ENCODE measurements around the gene SLC25A21.

The SLC25A21 gene

DNA sequence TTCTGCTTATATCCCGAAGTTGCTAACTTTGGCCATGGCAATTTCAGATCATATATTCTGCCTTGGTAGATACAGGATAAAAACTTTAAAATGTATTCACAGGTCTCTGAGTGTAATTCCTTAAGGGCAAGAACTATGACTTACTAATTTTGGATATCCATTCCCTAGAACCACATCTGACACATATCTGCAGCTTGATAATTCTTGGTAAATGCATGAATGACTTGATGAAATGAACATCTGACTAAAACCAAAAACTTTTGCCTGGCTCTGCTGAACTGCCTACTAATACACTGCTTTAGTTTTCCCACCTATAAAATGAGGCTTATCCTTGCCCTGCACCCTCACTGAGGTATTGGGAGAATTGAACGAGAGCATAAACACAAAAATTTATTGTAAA lies 32.2 kb downstream of the SLC25A21 start:
- no peak for DNase-seq

DNA sequence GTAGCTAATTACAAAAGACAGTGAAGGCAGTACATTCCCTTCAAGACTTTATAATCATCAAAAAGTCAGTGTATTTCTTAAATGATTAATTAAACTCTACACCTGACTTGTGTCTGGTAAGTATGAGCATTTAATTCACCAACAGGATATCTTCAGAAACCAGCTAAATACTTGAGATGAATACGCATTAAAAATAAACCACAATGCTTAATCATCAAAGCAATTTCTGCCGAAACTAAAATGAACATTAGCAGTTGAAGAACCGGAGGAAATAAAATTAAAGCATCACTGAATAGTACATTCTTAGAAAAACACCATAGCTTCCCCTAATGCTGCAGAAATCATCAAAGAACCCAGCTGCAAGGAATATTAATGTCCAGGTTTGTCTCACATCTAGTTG lies 32.7 kb downstream of the SLC25A21 start:
- no peak for DNase-seq

DNA sequence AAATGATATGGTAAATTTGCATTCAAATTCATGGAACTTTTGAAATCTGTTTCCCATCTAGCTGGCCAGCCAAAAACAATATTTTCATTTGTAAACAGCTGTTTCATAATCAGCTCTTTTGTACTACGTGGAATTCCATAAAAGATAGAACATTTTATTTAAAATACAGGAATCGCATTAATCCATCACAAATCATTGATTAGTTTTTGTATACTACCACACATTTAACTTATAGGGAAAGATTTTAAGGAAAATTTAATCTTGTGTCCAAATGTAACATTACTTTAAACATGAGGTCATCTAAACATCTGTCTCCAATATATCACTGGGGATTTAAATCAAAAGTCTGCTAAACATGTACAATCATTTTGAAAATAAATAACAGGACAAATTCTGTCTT lies 33.5 kb downstream of the SLC25A21 start:
- DNase-seq = no peak

DNA sequence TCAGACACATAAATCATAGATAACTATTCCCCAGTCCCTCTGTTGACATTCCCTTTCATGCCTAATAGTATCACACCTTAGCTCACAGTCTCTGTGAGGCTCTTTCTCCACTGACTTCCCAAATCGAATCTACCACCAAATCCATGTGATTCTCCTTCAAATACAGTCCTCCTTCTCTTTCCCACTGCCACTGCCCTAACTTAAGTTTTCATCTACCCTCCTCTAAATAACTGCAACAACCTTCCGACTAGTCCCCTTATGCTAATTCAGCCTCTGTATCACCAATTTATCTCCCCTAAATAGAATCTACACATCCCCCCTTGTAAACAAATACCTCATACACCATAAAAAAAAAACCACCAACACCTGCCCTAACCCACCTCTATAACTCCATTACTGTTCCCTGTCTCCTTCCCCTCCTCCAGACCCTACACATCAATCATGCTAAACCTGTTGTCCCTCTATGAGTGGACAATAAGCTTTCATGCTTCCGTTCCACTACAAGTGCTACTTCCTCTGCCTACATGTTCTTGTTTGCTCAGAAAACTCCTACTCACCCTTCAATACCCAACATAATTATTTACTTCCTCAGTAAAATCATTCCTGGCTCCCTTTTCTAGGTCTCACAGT lies 39.0 kb downstream of the SLC25A21 start:
- no peak for DNase-seq

DNA sequence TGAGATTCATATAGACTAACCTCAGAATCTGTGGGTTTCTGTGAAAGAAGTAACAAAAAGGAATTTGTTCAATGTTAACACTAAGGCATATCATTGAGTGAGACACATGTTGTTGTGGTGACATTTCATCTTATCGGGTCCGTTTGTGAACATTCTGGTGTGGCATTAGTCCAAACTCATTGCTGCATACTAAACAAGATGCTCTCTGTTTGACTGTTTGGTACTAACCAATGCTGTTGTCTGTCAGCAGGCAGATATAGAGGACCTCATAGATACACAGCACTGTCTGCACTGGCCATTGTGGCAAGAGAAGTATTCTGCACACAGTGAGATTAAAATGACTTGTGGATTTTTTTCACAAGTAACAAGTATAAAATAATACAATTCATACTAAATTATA lies 41.2 kb downstream of the SLC25A21 start:
- DNase-seq = no peak

DNA sequence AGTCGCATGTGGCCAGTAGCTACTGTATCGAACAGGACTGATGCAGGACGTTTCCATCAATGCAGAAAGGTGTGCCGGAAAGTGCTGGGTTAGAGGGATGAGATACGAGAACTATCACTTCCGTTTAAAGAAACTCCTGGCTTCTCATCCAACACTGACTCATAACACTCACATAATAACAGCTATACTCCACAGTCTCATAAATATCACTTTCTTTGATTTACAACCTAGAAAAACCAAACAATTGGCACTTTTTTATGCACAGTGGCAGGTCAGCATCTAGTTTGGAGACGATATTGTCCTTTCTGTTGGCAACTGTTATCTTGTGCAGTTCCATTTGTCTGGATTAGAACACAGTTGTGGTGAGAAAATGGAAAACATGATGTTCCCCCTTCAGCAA lies 43.4 kb downstream of the SLC25A21 start:
- no peak for DNase-seq

DNA sequence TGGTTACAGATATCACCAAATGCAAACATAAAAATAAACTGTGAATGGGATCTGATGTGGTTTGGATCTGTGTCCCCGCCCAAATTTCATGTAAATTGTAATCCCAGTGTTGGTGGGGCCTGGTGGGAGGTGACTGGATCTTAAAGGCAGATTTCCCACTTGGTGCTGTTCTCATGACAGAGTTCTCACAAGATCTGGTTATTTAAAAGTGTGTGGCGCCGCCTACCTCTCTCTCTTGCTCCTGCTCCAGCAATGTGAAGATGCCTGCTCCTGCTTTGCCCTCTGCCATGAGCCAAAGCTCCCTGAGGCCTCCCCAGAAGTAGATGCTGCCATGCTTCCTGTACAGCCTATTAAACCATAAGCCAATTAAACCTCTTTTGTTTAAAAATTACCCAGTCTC lies 47.8 kb downstream of the SLC25A21 start:
- DNase-seq = no peak

DNA sequence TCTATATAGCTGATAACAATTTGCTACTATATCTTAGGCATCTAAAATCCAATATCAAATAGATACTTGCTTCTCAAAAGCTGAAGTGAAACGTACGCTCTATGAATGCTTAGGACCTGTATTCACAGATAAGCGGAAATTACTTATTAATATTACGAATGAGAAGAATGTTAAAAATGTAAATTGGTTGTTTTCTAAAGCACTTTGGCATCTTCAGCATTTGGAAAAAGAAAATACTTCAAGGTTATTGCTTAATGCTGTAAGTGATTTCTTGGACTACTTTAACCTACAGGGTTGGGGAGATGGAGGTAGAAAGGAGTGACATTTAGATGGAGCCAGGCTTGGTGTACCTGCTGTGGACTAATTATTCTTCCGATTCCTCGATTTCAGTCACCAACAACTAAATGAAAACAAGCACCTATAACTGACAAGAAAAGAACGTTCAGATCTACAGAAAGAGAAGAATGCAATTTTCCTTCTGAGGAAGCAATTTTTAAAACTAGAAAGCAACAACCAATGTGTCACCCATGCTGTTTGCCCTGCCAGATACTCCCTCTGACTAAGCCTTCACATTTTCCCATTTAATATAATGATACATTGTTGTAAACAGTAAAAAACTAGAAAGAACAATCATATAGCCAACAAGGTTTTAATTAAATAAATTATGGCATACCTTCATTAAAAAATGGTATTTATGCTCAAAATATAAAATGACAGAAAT lies 49.3 kb downstream of the SLC25A21 start:
- no peak for DNase-seq

DNA sequence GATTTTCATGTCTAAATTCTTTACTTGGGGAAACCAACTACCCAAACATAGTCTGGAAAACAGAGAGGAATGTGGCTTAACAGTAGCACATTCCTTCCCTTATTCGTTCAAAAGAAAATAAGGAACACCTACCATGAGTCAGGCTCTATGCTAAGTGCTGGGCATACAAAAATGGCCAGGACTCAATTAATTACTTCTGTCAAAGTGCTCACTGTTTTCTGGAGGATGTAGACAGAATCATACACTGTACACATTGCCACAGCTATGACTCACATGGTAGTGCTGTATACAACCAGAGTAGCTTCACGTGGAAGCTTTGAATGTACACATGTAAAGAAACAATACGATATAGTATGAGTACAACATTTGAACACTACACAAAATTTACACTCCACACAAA lies 50.1 kb downstream of the SLC25A21 start:
- DNase-seq = no peak

DNA sequence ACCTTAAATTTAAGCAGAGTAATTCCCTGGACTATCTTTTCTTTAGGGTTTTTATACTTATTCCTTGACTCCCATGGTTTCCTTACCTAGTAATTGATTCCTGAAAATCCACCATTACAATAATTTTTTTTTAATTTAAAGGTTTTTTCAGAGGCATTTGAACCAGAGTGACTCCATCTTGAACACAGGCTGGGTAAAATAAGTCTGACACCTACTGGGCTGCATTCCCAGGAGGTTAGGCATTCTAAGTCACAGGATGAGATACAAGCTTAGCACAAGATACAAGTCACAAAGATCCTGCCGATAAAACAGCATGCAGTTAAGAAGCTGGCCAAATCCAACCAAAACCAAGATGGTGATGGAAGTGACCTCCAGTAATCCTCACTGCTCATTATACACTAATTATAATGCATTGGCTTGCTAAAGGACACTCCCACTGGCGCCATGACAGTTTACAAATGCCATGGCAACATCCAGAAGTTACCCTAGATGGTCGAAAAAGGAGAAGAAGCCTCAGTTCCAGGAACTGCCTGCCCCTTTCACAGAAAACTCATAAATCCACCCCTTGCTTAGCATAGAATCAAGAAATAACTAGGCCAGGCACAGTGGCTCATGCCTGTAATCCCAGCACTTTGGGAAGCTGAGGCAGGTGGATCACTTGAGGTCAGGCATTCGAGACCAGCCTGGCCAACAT lies 53.6 kb downstream of the SLC25A21 start:
- no peak for DNase-seq

DNA sequence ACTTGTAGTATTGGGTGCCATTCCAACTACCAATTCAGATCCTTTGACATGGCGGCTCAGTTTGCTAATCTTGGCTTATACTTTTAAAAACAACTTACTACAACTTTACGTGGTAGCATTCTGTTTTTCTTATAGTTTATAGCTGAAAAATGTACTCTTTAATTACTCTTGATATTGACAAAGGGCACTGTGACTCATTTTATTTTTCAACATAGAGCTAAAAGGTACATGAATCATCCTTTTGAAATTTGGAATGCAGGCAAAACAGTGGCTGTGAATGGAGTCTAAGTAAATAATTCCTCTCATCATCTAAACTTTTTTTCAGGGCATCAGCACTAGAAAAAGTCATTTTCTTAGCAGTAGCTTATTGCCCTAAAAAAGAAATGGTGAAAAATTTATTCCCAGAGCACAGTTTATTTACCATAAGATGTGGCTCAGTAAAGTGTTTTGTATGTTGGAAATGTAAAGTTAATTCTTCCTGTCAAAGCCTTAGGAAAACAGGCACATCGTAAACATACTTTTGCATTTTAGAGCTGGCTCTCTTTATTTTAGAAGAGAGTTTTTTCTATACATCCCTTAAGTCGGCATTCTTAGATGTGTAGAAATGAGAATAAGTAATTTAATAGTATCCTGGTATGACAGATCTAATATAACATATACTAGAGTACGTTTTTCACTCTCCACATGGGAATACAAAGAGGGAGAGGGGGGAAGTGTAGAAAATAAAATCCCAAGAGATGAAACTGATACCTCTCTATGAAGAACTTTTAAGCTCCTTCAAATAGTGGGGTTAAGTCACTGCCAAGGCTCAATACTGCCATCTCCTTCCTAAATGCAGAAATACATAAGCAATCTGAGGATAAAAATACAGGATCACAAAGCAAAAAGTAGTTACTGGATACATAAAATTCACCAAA lies 55.2 kb downstream of the SLC25A21 start:
- no peak for DNase-seq

DNA sequence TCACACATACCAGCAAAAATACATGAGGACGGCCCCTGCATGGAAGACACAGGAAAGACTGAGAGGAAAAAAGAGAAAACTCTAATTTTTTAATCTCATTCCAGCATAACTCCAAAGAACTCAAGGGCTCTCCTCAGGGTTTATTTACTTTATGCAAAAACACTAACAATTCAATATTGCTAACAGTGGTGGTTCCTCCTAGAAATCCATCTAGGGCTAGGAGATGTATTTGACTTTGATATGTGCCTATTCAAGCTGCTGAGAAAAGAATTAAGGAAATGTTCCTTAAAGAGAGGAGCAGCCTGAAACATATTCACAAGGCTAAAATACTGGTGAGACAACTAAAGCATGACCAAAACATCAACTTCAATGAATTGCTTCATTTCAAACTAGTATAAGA lies 57.0 kb downstream of the SLC25A21 start:
- no peak for DNase-seq

DNA sequence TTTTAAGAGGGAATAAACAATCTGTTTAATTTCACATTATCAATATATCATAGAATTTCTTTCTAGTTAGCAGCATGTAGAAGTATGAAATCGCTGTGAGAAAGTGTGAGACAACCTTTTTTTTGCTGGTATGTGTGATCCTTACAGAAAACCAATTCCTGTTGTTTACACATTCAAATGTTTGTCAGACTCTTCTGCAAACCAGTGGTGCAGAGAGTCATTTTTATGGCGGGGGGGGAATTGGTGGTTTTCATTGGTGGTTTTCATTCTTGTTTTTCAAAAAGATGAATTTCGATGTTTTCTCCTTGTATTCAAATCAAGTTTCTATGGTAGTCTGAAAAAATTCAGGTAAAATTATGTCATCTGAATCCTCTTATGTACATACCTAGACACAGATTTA lies 57.8 kb downstream of the SLC25A21 start:
- no peak for DNase-seq

DNA sequence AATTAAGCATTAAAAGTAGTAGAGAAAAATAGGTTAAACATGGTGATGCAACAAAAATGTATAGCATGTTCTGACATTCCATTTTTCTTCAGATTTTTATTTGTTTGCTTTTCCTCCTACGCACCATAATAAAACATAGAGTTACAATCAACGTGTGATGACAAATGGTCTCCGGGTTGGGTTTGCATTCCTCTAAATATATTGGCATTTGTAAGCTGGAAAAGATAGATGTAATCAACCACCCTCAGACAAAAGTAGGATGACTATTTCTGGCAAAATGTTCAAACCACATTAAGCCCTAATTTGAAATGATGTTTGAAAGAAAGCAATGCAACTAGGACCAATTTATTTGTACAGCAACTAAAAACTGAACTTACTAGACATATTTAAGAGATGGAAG lies 58.4 kb downstream of the SLC25A21 start:
- no peak for DNase-seq

DNA sequence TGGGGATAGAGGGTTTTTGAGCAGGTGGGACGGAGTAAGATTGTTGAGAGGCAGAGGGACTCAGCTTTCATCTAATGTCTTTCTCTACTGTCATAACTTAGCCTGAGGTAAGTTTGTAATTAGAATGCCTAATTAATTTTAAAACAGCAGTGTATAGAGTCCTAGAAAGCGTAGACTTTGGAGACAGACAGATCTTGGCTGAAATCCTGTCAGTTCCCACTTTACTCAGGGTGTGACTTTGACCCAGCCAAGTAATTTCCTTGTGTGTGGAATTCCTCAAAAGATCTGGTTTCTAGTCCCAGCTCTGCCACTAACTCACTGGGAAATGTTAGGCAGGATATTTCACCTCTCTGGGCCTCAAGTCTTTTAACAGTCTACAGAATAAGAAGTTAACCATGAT lies 74.3 kb downstream of the SLC25A21 start:
- no peak for DNase-seq

DNA sequence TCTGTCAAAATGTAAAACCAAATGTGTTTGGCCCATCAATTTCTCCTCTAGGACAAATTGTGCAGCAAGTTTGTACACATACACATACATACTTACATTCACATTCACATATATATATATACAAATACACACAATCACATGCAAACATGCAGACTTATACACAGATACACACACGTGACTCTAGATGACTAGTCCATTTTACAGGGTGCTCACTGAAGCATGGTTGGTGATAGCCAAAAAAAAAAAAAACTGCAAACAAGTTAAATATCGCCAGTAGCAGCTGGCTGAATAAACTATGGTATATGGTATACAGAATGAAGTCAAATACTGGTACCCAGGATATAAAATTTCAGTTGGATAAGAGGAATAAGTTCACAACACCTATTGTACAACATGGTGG lies 77.9 kb downstream of the SLC25A21 start:
- DNase-seq = no peak

DNA sequence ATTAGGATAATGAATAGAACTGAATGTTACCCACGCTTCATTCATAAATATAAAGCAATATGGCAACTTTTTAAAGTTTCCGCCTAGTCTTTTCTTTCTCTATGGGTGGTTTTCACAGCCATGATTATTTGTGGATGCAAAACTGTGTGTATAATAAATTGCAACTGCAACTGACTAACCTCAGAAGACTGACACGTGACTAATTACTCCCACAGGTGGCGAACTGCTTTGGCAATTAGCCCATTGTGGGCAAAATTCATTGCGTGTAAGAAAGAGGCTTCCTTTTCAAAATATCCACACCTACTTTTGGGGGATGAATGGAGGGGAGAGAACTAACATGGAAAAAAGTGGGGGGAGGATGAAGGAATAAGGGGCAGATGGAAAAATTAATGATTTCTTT lies 79.0 kb downstream of the SLC25A21 start:
- DNase-seq = no peak

DNA sequence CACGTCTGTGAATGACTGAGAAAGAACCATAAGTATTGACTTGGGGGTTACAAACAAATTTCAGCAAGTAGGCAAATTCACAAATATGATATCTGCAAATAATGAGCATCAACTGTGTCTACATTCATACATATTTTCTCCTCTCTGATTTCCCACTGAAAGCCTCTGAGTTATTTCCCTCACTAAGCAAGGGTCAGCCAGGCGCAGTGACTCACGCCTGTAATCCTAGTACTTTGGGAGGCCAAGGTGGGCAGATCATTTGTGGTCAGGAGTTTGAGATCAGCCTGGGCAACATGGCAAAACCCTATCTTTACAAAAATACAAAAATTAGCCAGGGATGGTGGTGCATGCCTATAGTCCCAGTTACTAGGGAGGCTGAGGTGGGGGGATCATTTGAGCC lies 80.8 kb downstream of the SLC25A21 start:
- DNase-seq = no peak

DNA sequence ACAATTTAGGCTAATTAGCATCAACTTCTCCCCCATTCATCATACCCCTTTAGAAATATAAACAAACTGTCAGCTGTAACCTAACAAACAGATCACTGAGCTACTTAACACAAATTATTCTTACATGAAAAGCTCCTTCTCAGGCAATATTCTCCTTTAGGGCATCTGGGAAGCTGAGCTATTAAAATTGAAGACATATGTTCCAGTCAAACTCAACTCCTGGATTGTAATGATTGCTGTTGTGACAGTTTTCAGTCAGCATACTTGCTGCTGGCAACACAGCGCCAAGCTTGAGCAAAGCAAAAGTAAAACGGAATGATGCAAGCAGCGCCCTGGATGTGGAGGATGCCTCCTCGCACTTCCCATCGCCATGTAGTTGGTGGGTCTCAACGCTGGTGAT lies 82.4 kb downstream of the SLC25A21 start:
- no peak for DNase-seq

DNA sequence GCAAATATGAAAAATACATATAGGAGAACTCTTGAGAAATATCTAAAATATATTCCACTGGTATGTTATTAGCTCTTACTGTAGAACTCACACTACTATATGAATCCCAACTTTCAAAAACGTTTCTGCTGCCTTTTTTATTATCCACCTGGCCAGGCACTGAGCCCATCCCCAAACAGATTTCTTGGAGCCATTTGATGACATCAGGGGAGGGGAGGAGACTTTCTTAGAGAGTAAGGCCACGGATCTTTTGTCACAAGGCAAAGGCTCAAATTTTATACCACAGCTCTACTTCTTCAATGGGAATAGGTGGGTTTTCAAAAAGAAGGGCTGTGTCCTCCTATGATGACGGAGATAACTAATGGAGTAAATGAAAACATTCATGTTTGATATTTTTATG lies 83.0 kb downstream of the SLC25A21 start:
- no peak for DNase-seq

DNA sequence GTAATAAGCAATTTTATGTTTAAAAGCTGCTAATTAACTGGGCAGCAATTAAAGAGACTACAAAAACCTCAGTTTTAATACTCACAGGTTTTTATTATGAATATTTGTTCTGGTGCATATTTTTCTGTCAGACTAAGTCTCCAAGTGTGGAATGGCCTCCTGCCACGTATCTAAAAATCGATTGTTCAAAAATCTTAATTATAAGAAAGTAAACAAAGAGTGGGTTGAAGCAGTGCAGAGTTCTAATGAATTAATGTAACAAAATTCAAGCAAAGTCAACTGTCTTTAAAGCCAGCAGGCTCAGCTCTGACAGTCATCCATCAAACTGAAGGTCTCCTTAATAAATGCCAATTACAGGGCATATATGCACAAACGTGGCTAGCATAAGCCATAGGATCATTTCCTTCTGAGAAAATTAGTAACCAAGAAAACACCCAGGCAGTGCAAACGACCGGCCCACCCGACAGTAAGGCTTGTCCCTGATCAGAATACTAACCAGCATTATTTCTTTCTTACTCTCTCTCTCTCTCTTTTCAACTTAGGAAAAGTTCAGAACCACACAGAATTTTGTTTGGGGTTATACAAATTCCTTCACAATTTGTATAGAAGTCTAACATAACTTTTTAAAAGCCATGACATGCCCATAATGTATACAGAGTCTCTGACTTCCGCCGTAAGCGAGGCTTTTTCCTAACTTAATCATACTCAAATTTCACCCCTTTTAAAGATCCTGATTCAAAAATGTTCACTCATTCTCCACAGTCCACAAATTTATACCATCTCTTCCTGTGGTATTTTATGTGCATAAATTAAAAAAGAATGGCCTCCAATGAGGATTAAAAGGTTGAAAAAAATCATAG lies 83.8 kb downstream of the SLC25A21 start:
- DNase-seq = no peak

DNA sequence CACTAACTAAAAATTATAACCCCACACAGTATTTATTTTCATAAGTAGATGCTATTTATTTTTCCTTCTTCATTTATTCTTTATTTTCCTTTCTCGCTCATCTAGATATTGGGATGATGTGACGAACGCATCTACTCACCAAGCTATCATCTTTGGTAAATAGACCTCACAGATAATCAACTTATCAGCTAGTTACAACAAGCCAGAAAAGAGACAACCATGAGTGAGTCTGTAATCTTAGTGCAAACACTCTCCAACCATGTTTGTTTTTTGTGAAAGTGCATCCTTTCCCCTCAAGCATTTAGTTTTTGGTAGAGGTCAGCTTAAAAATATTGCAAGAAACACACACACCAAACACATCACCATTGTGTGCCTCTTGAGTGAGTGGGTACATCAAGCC lies 84.9 kb downstream of the SLC25A21 start:
- no peak for DNase-seq

Measured in NCI-H774 (cell line).